HG03135 (cell line): Measurements from ENCODE around the gene METTL15.
"Not testable (repeated sequence)": the region's sequence is repeated elsewhere in the genome, so short reads cannot be mapped to it uniquely, and the experiment has no call there.

Source experiments
- ATAC-seq: cut with Tn5 transposase; IDR thresholded peaks from one replicate; pipeline ENCODE4 v1.9.1; 2021; ENCODE audit warnings: mild to moderate bottlenecking, moderate library complexity; ENCODE audit not compliant: unreplicated experiment

Gene METTL15

DNA sequence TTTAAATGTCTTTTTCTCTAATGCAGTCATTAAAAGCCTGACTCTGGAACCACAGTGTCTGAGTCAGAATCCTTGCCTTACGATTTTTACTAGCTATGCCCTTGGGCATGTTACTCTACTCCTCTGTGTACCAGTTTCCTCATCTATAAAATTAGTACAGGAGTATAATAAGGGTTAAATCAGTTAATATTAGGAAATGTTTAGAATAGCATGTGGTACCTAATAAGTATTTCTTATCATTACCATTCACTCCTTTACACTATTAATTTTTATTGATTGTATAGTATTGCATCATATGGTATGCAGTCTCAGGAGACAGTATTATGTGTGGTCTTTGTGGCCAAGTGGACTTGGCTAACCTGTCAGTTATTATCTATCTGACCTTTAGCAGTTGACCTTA is 68.2 kb downstream of the METTL15 start:
- ATAC-seq, result no peak

DNA sequence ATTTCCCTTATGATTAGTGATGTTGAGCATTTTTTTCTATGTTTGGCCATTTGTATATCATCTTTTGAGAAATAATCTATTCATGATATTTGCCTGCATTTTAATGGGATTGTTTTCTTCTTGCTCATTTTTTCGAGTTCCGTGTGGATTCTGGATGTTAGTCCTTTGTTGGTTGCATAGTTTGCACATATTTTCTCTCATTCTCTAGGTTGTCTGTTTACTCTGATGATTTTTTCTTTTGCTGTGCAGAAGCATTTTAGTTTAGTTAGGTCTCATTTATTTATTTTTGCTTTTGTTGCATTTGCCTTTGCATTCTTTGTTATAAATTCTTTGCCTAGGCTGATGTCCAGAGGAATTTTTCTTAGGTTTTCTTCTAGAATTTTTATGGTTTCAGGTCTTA is 87.3 kb downstream of the METTL15 start:
- no peak for ATAC-seq

DNA sequence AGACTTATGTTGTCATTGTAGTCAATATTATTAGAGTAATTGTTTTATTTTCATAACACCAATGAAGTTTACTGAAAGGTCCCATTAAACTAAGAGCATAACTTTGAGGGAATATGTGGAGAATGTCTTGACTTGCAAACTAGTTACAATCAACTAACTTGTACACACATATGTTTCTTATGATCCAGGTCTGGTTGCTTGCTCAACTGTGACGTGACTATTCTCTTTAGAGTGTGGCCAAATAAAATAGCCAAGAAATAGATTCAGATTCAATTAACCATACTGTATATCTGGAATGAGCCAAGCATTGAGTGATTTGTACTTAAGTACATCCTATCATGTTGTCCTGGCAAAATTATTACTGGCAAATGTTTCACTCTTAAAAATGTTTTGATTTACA is 101.7 kb downstream of the METTL15 start:
- ATAC-seq, result no peak

DNA sequence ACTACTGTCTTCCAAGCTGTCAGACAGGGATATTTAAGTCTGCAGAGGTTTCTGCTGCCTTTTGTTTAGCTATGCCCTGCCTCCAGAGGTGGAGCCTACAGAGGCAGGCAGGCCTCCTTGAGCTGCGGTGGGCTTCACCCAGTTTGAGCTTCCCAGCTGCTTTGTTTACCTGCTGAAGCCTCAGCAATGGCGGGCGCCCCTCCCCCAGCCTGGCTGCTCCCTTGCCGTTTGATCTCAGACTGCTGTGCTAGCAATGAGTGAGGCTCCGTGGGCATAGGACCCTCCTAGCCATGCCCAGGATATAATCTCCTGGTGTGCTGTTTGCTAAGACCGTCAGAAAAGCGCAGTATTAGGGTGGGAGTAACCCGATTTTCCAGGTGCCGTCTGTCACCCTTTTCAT is 113.9 kb downstream of the METTL15 start:
- ATAC-seq, result not testable (repeated sequence)

DNA sequence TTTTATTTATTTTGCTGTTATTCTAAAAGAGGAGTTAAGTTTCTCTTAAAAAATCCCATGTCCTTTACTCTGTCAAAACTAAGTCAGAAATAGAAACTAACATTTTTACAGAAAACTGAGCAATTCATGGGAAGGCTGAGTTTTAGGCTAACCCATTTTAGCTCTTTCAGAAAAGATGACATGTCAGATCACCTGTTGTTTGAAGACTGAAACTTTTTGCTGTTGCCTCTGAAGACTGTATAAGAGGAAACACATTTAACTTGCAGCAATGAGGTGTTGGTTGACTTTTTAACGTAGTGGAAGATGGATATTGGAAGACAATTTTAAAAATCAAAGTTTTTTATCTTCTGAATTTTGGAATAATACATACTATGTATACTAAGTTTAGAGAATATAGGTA is 115.4 kb downstream of the METTL15 start:
- ATAC-seq, result no peak

DNA sequence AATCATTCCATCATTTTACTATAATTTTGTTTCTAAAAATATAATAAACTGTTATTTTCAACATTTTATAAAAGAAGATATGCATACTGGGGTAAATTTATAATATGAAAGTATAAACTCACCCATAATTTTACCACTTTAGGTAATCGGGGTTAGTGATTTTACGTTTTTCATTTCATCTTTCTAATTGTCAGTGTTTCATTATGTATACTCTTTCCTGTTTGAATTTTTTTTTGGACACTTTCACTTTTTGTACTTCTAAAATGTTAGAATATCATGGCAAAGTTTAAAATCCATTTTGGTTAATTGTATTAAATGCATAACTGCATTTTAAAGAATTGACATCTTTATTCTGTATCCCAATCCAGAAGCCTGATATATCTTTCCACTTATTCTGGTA is 115.8 kb downstream of the METTL15 start:
- ATAC-seq, result no peak

DNA sequence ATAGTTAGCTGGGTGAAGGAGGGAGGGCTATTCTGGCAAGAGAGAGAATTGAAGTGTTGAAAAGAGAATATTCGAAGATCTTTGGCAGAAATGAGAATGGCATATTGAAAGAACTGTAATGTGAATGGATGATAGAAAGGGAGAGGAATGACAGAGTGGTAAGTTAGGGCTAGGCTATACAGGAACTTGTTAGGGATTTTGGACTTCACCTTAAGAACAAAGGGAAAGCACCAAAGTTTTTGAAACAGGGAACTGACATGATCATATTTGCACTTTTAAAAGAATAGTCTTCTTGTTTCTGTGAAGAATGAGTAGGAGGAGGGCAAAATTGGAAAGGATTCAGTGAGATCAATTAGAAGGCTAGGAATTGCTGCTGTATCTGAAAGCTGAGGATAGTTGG is 119.3 kb downstream of the METTL15 start:
- ATAC-seq, result no peak

DNA sequence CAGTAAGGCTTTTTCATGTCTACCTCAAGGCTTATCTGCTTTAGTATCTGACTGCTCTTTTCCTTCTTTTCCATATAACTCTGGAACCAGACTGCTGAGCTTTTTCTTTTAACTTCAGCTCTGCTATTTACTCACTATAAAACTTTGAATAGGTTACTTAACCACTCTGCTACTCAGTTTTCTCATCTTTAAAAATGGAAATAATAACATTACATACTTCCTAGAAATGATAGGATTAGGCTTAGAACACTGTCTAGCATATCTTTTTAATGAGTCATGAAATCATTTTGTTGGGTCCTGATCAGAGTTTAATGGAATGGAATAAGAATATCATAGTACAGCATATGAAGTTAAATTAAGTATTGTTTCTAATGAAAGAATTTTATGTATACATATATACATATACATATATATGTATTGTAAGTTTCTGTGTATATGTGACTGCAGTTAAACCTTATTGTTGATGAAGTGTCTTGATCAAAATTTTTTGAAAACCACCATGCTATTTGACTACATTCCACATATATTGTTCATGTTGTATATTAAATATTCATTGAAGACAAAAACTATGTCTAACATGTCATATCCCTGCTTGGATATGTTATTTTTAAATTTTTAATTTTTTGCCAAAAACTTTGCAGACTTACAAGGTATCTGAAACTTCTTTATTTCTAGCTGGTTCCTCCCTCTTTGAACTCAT is 120.2 kb downstream of the METTL15 start:
- no peak for ATAC-seq

DNA sequence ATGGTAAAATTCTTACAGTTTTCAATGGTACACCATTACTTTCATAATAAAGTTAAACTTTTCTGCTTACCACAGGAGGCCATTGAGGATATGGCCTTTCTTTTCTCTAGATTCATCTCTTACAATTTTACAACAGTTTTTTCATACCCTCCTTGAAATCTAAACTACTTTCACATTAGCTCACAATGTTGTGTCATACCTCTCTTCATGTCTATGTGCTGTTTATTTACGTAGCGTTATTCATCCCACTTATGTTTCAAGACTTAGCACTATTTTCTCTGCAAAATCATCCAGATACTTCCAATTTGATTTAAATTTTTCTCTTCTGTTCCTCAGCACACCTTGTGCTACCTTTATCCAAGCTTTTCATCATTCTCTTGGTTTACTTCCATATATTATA is 123.3 kb downstream of the METTL15 start:
- ATAC-seq, result no peak

DNA sequence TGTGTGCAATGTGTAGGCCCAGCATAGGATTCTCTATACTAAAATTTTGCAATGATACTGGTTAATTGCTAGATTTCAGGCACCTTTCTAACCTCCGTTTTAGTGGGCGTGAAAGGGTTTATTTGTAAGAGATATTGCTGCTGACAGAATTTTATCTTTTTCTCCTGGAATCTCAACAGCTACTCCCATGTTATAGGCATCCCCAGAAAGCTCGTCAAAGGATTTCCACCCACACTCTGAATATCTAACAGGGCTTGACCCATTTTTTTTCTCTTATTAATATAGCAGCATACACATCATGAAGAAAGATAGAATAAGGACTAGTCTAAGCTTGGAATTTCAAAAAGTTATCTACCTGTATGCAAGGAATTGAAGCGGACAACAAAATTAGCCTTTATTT is 124.5 kb downstream of the METTL15 start:
- no peak for ATAC-seq

DNA sequence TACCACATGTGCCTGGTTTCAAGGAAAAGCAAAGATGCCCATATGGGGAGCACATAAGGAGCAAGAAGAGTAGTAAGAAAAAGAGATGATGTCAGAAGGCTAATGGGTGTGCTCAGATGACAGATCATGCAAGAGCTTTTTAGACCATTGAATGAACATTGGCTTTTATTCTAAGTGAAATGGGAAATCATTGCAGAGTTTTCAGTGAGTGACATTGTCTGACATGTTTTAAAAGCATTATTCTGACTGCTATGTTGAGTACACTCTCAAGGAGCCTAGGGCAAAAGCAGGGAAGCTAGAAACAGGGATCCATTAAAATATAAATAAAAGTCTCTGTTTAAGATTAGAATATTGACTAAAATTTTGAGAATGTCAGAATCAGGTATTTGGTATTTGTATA is 133.6 kb downstream of the METTL15 start:
- no peak for ATAC-seq

DNA sequence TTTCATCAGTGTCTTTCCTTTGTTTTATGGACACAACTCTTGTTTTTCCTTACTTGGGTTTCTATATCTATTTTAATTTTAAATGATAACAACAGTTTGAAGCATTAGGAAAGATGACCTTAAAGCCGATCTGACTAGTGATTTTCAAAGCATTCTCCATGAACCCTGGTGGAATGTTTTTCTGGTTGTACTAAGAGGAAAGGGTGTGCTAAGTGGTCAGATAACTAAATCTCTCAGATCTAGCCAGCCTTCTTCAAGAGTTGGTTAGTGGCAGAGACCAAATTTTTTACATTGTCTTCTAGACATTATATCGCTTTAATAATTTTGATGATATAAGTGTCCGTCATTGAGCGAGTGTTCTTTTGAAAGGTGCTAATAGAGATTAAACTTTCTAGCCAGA is 134.4 kb downstream of the METTL15 start:
- ATAC-seq, result no peak

DNA sequence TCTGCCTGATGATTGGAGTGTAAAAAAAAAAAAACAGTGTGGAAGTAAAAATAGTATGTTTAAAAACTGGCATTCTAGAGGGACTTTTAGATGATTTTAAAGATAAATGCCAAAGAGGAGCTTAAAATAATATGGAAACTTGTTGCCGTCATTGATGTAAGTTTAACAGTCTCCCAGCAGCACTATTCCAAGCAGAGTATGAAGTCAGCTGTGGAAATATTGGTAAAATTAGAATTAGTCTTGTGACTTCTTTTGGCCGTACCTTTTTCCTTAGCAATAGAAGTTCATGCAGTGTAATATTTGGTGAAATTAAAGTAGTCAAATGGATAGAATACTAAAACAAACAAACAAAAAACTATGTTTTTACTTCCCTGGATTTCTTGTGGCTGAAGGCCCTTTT is 134.9 kb downstream of the METTL15 start:
- no peak for ATAC-seq

DNA sequence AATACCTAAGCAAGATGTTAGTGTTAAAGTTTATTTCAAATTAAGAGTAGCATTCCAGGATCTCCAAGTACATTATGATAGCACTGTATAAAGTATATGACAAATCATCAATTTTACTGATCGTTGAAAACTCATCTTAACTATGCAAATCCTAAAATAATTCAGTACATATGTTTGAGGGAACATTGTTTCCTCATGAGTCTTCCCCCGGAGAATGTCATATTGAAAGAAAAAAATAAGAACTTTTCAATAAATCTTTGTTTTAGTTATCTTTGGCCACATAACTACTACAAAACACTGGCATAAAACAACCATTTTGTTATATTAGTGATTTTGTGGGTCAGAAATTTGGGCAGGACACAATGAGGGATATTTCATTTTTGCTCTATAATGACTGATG is 135.4 kb downstream of the METTL15 start:
- no peak for ATAC-seq

DNA sequence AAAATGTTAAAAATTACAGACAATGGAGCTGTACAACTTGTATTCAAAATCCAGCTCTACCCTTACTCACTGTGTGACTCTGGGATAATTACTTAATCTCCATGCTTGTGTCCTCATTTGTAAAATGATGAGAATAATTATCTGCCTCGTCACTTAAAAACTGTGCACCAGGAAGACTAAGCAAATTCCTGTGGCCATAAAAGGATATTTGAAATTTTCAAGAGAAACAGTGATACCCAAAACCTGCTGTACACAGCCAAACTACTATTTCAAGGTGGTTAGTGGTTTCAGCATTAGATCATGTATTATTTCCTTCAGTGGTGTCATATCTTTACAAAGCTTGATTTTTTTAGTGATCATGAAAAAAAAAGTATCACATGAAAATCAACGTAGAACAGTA is 136.9 kb downstream of the METTL15 start:
- no peak for ATAC-seq

DNA sequence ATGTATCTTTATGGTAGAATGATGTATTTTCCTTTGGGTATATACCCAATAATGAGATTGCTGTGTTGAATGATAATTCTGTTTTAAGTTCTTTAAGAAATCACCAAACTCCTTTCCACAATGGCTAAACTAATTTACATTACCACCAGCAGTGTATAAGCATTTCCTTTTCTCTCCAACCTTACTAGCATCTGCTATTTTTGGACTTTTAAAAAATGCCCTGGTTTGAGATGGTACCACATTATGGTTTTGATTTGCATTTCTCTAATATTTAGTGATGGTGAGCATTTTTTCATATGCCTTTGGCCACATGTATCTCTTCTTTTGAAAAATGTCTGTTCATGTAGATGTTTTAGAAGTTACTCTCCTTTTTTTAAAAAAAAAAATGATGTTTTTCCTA is 142.0 kb downstream of the METTL15 start:
- ATAC-seq, result no peak

DNA sequence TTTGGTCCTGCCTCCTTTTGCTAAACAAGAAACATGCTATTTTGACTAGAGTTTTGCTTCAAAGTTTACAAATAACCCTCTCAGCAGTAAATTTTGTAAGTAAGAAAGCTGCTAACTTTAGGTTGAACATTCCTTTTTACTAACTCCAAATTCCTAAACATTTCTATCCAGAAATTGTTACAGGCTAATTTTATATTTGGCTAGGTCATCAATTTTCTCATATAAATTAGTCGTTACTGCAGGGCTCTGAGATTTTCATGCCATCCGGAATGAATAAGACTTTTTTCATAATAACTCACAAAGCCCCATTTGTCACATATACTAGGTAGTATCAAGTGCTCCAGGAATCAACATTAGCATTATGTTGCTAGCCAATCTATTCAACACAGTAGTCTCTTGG is 143.1 kb downstream of the METTL15 start:
- no peak for ATAC-seq

DNA sequence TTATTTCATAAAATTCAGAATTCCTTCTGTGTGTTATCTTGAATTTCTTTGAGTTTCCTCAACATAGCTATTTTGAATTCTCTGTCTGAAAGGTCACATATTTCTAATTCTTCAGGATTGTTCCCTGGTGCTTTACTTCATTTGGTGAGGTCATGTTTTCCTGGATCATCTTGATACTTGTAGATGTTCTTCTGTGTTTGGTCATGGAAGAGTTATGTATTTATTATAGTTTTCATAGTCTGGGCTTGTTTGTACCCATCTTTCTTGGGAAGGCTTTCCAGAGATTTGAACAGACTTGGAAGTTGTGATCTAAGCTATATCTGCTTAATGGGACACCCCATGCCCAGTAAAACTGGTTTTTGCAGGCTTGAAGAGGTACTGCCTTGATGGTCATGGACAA is 149.6 kb downstream of the METTL15 start:
- ATAC-seq, result no peak

DNA sequence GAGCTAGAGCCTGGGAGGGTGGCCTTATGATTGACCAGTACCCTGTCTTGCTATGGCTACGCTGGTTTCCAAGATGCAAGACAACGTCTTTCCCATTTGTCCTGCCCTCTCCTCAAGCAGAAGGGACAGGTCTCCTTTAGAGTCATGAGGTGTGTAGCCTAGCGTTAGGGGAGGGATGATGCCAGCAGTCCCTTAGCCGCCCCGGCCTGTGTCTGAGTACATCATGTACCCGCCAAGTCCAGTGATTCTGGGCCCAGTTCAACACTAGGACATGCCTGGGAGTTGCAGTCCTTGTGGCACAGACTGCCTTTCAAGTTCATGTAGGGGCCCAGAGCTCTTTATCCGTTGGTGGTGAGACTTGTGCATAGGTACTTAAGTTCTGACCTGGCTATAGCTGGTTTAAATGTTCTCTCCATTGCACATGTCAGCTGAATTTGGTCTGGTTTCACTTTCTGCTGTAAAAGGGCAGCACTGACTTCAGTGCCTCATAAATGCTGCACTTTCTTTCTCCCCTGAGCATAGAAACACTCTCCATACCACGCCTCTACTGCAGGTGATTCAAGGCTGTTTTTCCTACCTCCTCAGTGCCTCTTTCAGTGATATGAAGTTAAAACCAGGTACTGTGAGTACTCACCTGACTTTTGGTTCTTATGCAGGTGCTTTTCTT is 151.1 kb downstream of the METTL15 start:
- ATAC-seq, result peak; percentile 74

DNA sequence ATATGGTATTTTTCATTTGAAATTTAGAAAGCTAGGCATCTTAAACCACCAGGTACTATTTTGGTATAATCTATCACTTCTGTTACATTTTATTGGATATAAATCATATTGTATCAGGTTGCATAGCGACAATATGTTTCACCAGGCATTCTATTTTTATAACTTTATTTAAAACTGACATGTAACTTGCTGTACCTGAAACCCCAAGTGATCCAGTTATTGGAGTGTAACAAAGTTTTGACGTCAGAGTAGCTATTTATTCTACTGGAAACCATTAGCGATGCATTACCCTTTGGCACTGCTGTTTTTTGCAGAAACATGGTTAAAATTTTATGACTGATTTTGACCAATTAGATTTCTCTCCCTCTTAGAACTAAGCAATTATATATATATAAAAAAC is 160.7 kb downstream of the METTL15 start:
- ATAC-seq, result no peak

DNA sequence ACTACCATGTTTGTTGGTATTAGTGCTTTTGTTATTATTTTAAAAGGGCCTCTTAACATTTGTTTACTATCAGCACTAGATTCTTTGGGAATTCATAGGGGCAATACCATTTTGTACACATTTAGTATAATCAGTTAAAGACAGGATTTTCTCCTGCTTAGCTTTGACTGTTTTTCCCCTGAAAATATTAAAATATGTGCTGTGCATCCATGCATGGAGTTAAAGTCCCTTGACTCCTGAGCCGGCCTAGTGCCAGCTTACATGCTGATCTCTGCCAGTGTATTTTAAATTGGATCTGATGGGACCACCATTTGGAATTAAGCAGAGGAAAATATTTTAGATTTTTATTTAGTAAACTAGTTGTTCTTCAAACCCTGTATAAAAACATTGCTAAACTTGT is 161.4 kb downstream of the METTL15 start:
- ATAC-seq, result no peak

DNA sequence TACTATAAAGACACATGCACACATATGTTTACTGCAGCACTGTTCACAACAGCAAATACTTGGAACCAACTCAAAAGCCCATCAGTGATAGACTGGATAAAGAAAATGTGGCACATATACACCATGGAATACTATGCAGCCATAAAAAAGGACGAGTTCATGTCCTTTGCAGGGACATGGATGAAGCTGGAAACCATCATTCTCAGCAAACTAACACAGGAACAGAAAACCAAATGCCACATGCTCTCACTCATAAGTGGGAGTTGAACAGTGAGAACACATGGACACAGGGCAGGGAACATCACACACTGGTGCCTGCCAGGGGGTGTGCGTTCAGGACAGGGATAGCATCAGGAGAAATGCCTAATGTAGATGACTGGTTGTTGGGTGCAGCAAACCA is 164.1 kb downstream of the METTL15 start:
- ATAC-seq, result not testable (repeated sequence)

DNA sequence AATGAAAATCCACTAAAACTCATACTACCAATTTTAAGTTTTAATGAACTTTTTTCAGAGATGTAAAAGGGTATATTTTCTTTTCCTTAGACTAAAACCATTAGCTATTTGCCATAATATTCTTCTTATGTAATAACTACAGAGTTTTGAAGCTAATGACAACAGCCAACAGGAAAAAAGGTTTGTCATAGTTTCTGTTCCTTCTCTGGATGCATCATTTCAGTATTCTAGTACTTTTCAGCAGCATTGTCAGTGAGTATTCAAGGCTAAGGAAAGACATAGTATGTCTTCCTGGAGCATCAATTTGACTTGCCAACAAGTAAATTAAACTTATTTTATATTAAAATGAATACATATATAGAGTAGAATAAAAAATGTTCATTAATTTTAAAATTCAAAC is 166.0 kb downstream of the METTL15 start:
- no peak for ATAC-seq
